GM12892 (cell line): Measurements from ENCODE around the gene CERS4.
"Not testable (repeated sequence)": the region's sequence is repeated elsewhere in the genome, so short reads cannot be mapped to it uniquely, and the experiment has no call there.

Experiments
- POLR2A ChIP-seq: IDR thresholded peaks from 2 replicates; pipeline ENCODE4 v1.6.1; 2011; ENCODE audit warnings: low read depth, low read length, control low read depth
- POLR2AphosphoS5 ChIP-seq: IDR thresholded peaks from 2 replicates; pipeline ENCODE4 v1.6.1; 2011; ENCODE audit warnings: low read depth, low read length, control low read depth

DNA sequence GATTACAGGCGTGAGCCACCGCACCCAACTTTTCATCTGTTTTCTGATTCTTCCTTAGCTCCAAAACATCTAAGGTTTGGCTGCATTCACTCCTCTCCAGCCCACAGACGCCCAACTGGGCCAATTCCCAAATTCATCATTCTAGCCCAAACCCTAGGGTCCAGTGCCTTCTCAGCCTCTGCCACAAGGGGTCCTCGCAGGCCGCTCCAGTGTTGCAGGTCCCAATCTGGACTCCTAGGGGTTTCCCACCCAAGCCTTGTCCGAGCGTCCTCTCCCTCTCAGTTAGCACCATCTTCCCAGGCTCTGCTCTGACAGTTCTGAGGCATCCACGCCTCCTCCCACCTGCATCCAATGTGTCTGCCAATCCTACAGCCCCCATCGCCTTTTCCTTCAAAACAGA, 67.3 kb downstream of the CERS4 start:
- TF ChIP-seq POLR2AphosphoS5, POLR2A: not testable (repeated sequence)
